Measurements from ENCODE around the gene TUT7.
"Not testable (repeated sequence)": the region's sequence is repeated elsewhere in the genome, so short reads cannot be mapped to it uniquely, and the experiment has no call there.

Gene TUT7

DNA sequence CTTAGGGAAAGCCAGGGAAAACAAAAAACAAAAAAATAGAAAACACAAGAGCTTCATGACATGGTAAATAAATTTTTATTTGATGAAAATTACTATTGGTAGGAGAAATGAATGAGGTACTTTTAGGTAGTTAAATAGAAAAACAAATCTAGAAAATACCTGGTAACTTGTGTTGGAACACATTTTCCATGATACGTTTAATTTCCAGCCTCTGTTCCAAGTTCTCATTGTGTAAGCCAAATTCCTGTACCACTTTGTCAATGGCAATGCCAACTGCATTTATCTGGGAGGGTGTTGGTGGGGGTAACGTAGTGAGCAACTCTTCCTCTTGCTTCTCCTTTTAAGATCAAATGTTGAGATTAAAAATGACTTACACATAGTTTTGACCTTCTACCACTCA lies 9.4 kb downstream of the TUT7 start:
- no peak for DNase-seq

DNA sequence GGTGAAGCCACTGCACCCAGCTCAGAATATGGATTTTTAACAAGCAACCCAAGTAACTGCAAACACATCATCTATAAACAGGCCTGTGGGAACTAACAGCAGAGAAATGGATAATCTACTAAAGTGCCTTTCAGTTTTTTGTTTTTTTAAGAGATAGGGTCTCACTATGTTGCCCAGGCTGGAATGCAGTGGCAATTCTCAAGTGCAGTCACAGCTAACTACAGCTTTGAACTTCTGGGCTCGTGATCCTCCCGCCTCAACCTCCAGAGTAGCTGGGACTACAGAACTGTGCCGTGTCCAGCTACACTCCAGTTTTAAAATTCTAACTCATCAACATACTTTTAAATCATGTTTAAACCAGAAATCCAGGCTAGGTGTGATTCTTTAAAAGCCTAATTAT lies 11.9 kb downstream of the TUT7 start:
- no peak for DNase-seq

DNA sequence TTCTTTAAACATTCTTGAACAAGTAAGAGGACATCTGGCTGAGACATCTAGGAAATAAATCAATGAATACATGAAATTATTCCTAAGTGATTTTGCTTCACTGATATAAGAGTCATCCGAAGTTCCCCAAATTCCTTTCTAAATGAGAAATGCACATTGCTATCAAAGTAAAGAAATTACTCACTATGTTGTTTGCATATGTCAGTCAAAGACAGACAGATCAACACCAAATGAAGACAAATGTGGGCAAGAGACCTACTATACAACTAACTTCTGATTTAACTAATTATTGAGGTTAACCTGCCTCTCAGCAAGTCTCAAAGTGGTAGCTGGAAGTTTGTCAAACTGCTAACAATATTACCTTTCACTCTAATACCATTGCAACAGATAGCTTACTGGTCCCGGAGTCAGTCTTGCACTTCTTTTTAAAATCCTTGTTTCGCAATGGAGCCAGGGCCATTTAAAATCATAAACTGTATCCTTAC lies 13.2 kb downstream of the TUT7 start:
- DNase-seq, result no peak

DNA sequence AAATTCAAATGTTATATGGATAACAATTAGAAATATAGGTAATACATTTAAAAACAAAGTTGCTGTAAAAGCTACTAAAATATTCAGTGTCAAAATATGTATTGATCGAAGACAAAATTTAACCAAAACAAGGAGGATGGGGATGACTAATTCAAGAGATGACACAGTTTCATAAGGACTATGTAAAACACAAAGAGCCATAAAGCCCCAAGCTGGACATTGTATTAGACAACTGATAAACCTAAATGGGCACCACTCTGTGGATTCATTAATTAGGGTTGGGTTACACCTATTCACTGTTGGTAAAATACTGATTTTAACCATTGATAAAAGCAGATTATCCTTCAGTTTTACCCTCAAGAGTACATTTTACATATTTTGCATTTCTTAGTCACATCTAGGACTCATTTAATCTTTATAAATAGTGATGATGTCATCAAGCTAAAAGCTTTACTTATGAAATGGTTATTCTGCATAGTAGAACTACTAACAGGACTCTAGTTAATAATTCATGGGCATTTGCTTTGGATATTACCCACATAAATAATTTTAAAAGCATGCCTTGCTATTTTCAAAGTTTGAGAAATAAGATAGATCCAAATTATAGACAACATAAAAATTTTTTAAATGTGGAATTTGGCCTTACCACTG lies 13.7 kb downstream of the TUT7 start:
- no peak for DNase-seq

DNA sequence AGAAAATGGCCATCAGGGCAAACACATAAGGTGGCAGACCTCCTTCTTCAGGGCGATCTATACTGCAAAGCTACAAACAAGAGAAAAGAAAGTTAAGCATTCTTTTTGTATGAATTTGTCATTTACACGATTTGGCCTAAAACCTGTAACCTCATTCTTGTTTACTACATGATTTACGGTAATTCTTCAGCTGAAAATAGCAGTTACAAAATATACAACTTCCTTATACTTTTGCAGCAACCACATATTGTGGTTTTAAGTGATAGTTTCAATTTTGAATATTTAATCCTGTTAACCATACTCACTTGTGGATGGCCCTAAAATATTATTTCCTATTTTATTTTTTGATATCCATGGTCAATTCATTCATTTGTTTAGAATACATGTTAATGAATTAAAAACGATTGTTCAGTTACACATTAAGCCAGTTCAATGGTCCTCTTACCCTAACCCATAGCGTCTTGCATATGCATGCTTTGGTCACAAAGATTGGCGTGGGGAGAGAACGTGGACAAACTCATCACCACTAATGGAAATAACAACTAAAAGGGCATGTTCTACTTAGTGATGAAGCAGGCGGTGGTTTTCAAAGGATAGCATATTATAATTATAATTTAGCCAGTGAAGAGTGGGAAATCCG lies 16.6 kb downstream of the TUT7 start:
- no peak for DNase-seq

DNA sequence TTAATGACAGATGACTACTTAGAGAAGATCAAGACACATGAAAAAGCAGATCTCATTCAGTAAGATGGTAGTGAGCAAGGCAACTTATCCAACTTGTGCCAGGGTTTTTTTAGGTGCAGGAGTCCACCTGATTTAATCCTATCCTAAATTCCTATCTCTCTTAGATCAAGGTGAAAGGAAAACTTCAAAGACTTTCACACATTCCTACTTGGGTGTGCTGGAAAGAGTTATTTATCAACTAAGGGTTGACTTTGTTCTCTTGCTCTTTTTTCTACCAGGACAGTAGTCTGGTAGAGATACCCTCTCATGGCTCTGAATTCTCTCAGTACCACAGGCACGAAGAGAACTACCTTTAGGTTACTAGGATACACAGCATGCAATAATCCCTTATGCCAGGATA lies 18.2 kb downstream of the TUT7 start:
- no peak for DNase-seq

DNA sequence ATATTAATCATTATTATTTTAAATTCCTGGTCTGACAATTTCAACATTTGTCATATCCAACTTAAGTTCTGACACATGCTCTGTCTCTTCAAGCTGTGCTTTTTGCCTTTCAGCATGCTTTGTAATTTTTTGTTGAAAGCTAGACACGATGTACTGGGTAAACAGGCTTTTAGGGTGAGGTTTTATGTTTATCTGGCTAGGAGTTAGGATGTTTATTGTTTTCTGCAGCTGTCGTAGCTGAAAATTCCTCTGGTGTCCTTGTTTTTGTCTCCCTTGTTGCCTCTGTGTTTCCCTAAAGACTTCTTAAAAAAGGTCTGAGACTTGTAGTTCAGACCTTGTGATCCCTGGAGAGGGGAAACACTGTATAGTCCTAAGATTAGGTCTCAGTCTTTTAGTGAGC lies 20.6 kb downstream of the TUT7 start:
- DNase-seq, result no peak

DNA sequence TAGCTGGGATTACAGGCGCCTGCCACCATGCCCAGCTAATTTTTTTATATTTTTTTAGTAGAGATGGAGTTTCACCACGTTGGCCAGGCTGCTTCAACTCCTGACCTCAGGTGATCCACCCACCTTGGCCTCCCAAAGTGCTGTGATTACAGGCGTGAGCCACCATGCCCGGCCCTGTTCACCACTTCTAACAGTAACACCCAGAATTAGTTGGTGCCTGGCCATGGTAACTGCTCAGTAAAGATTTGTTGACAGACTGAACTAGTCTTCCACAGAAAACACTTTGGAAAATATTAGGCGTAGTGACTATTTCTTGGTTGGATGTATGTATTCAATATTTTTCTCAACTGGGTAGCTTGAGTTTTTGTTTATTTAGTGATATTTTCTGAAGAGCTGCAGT lies 24.0 kb downstream of the TUT7 start:
- DNase-seq, result no peak

DNA sequence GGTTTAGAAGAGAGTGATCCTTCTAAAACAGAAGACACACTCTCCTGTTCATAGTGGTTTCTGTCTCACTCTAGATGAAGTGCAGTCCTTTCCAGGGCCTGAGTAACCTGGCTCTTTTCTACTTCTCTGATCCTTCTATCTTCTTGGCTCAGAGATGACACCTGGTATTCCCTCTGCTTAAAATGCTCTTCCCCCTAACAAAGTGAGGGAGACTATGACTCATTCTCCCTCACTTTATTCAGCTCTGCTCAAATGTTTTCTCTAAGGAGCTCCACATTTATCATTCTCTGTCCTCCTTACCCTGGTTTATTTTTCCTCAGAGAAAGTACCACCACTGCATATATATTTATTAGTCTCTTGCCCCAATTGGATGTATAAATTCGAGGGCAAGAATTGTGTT lies 24.6 kb downstream of the TUT7 start:
- DNase-seq, result no peak

DNA sequence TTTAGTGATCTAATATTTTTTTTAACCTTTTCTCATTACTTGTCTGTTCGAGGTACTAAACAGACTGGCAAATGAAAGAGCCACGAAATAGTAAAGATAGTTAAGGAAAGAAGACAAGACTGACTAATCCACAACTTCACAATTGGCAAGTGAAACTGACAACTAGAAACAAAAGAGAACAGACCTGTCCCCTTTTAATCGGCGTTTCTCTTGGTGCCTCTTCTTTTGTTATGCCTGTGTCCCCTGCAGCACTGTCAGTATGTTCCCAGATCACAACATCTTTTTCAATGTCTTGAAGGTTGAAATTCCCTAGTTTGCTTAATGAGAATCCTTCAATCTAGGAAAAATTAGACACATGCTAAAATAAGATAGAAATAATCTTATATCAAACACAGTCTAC lies 26.1 kb downstream of the TUT7 start:
- DNase-seq, result no peak

DNA sequence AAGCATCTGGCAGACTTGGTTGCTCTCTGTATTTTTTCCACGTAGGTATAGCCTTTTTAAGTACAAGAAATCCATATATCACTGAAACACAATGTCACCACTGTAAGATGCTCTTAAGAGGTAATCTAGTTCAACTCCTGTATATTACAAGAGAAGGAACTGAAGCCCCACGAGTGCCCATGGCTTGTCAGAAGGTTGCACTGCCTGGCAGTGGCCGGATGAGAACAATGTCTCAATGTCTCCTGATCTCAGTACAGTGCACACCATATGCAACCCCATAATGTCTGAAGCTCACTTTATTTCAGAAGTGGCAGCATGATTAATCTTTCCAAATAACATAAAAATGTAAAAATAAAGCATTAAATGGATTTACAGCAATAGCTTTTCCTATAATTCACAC lies 27.7 kb downstream of the TUT7 start:
- DNase-seq, result no peak

DNA sequence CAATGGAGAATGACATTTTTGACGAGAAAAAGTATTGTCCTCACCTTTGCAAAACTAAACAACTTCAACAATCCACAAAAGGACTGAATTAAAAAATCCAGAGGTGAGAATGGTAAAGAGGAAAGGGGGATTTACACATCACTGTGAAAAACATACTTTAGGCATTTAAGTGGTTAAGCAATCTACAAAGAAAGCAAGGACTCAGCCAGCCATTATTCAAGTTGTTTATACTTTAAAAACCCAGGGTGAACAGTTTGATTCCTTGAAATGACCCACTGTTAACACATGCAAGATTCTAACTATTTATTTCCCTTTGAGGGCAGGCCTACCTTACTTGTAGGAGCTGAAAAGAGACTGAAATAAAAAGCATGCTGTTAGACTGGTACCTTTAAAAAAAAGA lies 29.3 kb downstream of the TUT7 start:
- DNase-seq, result no peak

DNA sequence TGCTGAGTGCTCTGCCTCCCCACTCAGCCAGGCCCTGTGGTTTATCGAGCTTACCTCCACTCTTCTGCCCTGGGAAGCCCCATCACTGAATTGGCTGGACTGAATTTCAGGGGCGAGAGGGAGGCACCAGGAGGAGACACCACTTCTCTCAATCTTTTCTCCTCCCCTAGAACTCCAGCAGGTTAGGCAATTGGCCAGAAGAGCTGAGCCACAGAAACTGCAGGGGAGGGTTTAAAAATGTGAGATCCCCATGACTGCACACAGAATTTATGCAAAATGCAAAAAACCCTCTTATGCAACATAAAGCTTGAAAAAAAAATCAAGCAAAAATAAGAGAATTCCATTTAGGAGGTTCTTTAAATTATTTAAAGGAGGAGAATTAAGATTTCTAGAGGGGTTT lies 29.9 kb downstream of the TUT7 start:
- DNase-seq, result no peak

DNA sequence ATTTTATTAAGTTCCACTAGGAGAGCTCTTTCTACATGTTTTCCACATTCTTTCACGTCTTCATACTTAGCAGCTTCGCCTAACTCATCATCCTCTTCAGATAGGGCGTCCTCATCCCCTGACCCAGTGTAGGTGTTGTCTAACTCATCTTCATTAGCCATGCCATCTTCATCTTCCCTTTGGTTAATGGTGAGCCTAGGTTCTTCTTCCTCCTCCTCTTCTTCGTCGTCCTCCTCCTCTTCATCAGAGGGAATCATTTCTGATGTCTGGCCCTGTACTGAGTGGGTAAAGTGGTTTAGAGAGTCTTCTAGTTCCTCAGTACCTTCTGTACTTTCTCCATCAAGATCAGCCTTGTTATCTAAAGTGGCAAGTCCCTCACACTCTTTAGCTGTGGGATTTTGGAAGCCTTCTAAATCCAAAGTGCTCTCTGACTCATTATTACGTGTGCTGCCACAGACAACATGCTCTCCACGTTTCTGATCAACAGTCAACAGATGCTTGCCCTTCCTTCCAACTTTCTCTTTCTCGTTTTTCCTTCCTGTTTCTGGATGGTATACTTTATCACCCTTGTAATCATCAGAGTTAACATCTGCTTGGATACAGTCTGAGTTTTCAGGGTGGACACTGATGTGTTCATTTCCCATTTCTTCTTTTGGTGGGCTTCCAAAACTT lies 31.1 kb downstream of the TUT7 start:
- DNase-seq, result no peak

DNA sequence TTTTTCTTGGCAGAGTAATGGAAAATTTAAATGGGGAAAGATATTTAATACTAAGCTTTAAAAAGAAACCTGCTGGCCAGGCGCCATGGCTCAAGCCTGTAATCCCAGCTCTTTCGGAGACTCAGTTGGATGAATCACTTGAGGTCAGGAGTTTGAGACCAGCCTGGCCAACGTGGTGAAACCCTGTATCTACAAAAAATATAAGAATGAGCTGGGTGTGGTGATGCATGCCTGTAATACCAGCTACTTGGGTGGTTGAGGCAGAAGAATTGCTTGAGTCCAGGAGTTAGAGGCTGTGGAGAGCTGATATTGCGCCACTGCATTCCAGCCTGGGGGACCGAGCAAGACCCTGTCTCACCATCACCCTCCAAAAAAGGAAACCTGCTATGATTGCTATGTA lies 32.8 kb downstream of the TUT7 start:
- no peak for DNase-seq

DNA sequence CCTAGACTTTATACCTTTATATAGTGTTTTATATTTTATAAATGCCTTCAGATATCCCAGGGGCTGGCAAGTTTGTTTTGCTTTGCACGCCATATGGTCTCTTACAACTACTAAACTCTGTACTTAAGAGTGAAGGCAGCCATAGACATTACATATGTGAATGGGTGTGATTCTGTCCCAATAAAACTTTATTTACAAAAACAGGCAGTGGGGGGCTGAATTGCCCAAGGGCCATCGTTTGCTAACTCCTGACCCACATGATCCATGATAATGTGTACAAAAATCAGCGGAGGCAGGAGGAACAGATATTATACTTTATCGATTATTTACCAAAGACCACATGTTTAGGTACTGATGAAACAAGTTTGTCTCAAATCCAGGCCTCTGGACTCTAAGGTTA lies 36.0 kb downstream of the TUT7 start:
- no peak for DNase-seq

DNA sequence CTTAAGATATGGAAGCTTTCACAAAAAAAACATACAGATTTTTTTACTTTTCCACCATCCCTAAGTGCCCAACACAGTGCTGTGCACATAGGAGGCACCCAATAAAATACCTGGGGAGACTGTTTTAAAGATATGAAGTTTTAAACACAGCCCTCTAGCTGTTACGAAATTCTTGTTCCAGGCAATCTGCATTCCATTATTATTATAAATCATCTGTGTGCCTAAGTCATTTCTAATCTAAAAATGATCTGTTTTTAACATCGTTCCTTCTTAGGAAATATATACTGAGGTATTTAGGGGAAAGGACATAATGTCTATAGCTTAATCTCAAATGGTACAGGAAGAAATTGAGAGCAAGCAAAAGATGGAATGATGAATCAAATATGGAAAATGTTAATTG lies 39.1 kb downstream of the TUT7 start:
- no peak for DNase-seq

DNA sequence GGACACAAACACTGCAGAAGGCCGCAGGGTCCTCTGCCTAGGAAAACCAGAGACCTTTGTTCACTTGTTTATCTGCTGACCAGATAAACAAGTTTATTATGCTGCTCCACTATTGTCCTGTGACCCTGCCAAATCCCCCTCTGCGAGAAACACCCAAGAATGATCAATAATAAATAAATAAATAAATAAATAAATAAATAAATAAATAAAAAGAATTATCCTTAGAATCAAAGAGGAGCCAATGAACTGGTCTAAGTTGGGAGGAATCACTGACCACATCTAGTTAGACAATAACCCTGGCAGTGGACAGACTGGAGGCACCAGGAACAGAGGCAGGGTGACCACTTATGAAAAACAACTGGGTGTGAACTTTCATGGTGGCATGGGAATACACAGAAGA lies 41.3 kb downstream of the TUT7 start:
- DNase-seq, result not testable (repeated sequence)

DNA sequence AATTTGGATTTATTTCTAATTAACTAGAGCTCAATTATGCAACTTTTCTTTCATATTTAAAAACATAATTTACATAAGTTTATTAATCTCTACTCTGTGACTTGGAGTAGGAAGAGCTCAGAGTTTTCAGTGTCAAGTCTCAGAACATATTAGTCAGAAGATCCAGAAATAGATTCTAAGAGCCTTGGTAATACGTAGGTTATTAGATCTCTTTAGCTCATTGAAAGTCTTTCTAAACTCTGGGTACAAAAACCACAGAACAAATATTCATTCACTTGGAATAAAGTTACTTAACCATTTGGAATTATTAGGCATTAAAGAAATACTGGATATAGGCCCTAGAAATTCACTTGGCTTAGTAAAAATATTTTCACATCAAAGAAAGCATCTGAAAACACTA lies 45.5 kb downstream of the TUT7 start:
- no peak for DNase-seq

DNA sequence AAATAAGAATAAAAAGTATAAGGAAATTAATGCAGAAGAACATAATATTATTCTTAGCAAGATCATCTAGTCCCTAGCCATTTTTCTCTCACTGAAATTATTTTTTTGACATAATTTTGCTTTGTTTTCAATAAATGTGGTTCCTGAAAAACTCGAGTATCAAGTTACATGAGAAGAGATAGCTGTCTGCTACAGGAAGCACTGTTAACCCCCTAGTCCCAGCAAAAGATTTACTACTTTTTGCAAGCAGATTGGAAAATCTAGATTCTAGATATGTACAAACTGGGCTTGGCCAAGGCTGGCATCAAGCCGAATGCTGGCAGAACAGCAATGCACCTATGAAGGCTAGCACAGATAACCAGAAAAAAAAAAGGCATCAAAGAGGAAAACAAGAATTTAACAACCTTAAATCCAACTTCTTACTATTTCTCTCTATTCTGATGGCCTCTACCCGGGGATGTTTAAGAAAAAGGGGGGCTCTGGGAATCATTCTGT lies 49.9 kb downstream of the TUT7 start:
- no peak for DNase-seq

DNA sequence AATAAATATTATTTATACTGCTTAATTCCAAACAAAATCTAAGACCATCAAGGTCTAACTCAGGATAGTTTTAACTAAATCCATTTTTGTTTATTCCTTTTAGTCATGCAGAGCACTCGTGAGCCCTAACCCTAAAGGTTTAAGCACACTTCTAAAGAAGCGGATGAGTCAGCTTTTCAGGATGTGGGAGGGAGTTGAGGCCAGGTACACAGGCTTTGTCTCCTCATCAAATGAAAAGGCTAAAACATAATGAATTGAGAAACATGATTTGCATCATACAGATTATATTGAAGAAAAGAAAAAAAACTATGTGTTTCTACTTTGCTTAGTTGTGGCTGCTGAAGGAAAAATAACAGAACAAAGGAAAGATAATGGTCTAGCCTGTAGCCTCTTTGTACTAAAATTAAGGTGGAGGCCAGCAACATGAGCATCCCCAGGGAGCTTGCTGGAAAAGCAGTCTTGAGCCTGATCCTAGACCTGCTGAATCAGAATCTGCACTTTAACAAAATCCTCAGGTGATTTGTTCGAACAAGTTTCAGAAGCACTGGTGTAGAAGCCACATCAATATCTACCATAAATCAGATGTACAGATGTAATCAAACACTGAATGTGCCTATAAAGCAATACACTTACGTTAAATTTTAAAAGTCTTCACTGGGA lies 50.8 kb downstream of the TUT7 start:
- peak in 1 of 4 experiments; percentile 5 for DNase-seq

DNA sequence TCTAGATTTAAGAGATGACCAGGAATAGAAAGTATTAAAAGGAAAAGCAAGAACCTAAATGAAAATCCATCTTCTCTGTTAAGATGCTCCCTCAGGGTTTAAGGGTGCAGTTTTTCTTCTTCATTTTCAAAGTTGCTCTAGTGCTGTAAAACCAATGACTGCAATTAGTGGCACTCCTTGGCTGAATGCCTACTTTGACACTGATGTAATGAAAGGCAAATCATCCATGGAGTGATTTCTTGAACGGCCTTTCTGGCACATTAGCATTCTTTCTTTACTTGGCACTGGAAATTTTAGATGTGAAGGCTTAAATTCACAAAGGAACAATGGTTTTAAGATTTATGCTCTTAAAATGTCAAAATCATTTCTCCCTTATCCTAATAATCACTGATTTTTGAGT lies 52.5 kb downstream of the TUT7 start:
- no peak for DNase-seq

DNA sequence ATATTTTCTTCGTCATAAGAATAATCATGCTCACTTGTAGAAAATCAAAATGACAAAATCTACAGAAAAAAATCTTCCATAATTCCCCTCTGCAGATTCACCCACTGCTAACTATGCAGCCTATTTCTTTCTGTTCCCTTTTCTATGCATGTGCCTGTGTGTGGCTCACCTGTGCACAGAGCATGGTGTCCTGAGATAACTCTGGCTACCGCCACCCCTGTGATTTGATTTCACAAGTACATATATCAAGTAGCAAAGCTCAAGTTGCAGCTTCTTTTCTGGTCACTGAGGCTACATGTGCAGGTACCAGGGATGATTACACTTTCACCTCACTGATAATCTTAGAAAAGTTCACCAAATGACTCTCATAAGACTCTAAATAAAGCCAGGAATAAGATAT lies 53.5 kb downstream of the TUT7 start:
- no peak for DNase-seq

DNA sequence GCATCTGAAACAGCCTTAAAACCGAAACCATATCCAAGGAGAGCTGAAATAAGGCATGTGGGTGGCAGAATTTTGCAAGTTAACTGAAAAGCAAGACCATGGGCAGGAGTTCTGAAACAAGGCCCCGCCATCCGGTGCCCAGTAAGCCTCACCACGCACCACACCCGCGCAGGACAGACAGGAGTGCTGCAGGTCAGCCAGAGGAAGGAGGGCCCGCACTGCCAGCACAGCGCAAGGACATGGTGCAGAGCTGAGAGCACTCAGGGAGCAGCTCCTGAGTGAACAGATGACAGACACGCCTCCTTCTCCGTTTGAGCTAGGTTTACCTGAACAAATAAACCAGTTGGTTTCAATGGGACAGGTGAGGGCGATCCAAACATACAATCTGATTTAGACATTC lies 55.3 kb downstream of the TUT7 start:
- no peak for DNase-seq

Data from activated CD4-positive, CD25-positive, alpha-beta regulatory T cell (primary cell).